Sigmoid colon (tissue), 7 donors: ENCODE data around the gene ACOT7. TPM values are rescaled to one million over a fixed set of nuclear protein-coding genes. Genes with fewer than 3 reads are reported as not detected.

Experiments used
- DNase-seq: peaks from one replicate; pipeline ENCODE4 v3.0.0-alpha.2; 2019
- H3K27ac ChIP-seq, 4 donors: fragments of 200-600 bp; sonication (generic); one replicate each; pipeline ENCODE4 v1.5.1; 2016 to 2019; ENCODE audit warnings: mild to moderate bottlenecking in 1 of 4
- H3K27me3 ChIP-seq, 3 donors: fragments of 200-600 bp; sonication (generic); one replicate each; pipeline ENCODE4 v1.5.1; 2019; ENCODE audit warnings: mild to moderate bottlenecking in 1 of 3
- H3K36me3 ChIP-seq, 4 donors: fragments of 200-600 bp; sonication (generic); one replicate each; pipeline ENCODE4 v1.5.1; 2016 to 2019
- H3K4me1 ChIP-seq, 4 donors: fragments of 200-600 bp; sonication (generic); one replicate each; pipeline ENCODE4 v1.5.1; 2017 to 2019
- H3K4me3 ChIP-seq, 4 donors: fragments of 200-600 bp; sonication (generic); one replicate each; pipeline ENCODE4 v1.5.1; 2017 to 2019; ENCODE audit warnings: mild to moderate bottlenecking in 2 of 4, moderate library complexity in 1 of 4
- H3K9me3 ChIP-seq, 4 donors: fragments of 200-600 bp in 3 of 4; sonication (generic) in 3 of 4; one replicate each; pipeline versions ENCODE4 v1.5.1 to v1.6.1; 2013 to 2019
- EP300 ChIP-seq, 4 donors: sonication (generic); formaldehyde crosslinking; IDR thresholded peaks; one replicate each; pipeline ENCODE4 v1.6.1; 2017; ENCODE audit warnings: antibody characterized with exemption in 4 of 4
- POLR2A ChIP-seq, 2 donors: fragments of 450-650 bp; IDR thresholded peaks; one replicate each; pipeline ENCODE4 v1.6.1; 2016; ENCODE audit warnings: antibody characterized with exemption in 2 of 2, mild to moderate bottlenecking in 2 of 2, moderate library complexity in 2 of 2
- POLR2AphosphoS5 ChIP-seq, 4 donors: sonication (generic); formaldehyde crosslinking; IDR thresholded peaks; one replicate each; pipeline ENCODE4 v1.6.1; 2017; ENCODE audit warnings: antibody characterized with exemption in 4 of 4
- WGBS, 2 donors: extraction: QIAGEN DNeasy Blood & Tissue Kit; methylation state at CpG; one replicate each; pipeline ENCODE4 v1.1.7; 2013; 5-methylcytosine and 5-hydroxymethylcytosine counted together
- intact Hi-C: fragments of 100-400 bp; cut with DNase I; formaldehyde crosslinking; loops from one replicate; pipeline ENCODE4 v1.15.1; 2023
- polyA plus RNA-seq, 3 donors: library from polyadenylated mRNA; stranded (reverse); fragments of 200-250 nt; gene quantifications; one replicate each; pipeline ENCODE4 v1.2.3, GENCODE V29; 2013
- total RNA-seq, 4 donors: library from RNA; depleted of rRNA; stranded (reverse); fragments of >200 nt; gene quantifications; one replicate each; pipeline ENCODE4 v1.1.0, GENCODE V29; 2016
- TF ChIP-seq, protein P1 (sequence below), 4 experiments: fragments of 450-650 bp in 3 of 4; fragments of 200-600 bp in 1 of 4; IDR thresholded peaks; one replicate each; pipeline ENCODE4 v1.5.1; 2016 to 2019; ENCODE audit warnings: antibody characterized with exemption in 4 of 4, mild to moderate bottlenecking in 3 of 4, moderate library complexity in 2 of 4
- donor health status: healthy with polysubstance abuse.
- donor health status: Bipolar disorder and iron deficiency.
- donor health status: healthy.

Gene ACOT7
- total and polyA plus RNA-seq, 7 donors: 17.9 to 81.0 (median 26.5) TPM

DNA sequence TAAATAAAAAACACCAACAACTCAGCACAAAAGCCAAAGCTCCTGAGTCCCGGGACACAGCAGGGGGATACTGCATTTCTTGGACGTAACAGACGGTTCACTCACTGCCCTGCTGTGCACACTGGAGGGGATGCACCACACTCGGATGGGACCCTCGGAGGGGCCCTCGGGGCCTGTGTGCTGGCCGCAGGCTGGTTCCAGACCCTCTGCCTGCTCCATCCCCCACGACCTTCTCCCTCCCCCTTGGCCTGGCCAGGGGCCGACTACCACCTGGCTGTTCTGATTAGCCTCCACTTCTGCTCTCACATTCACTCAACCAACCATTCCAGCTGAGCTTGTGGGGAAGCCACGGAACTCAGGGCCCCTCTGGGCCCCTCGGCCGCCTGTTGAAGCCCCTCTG lies 64.9 kb downstream of the ACOT7 start:
- Histone ChIP-seq H3K9me3 (no peaks in the 10 kb centered on the region), H3K27me3 (no peaks in the 10 kb centered on the region), H3K4me1 (peaks cover 0 to 27% (median 25%) of the 10 kb centered on the region in 4 donors), H3K27ac (peak overlapping the region in 3 of 4 donors; percentile 66 to 78 (median 71)), H3K4me3 (no peak overlapping the region), H3K36me3 (peaks cover 0 to 12% (median 0%) of the 10 kb centered on the region in 4 donors)
- no peak for TF ChIP-seq EP300 (IDR thresholded peaks at IDR 0.05)
- TF ChIP-seq POLR2A (IDR thresholded peaks at IDR 0.05): no peak
- no peak for TF ChIP-seq POLR2AphosphoS5 (IDR thresholded peaks at IDR 0.05)
- TF ChIP-seq, protein P1, sequence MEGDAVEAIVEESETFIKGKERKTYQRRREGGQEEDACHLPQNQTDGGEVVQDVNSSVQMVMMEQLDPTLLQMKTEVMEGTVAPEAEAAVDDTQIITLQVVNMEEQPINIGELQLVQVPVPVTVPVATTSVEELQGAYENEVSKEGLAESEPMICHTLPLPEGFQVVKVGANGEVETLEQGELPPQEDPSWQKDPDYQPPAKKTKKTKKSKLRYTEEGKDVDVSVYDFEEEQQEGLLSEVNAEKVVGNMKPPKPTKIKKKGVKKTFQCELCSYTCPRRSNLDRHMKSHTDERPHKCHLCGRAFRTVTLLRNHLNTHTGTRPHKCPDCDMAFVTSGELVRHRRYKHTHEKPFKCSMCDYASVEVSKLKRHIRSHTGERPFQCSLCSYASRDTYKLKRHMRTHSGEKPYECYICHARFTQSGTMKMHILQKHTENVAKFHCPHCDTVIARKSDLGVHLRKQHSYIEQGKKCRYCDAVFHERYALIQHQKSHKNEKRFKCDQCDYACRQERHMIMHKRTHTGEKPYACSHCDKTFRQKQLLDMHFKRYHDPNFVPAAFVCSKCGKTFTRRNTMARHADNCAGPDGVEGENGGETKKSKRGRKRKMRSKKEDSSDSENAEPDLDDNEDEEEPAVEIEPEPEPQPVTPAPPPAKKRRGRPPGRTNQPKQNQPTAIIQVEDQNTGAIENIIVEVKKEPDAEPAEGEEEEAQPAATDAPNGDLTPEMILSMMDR (IDR thresholded peaks at IDR 0.05): no peak
- DNase-seq: no peak
- WGBS, 2 donors: 88 to 92% methylated on average over 12 of the region's 12 CpGs
- intact Hi-C loops: loop anchor here (5.0 kb wide), 1 partner anchor 51 kb away; no protein-coding TSS in a partner anchor

DNA sequence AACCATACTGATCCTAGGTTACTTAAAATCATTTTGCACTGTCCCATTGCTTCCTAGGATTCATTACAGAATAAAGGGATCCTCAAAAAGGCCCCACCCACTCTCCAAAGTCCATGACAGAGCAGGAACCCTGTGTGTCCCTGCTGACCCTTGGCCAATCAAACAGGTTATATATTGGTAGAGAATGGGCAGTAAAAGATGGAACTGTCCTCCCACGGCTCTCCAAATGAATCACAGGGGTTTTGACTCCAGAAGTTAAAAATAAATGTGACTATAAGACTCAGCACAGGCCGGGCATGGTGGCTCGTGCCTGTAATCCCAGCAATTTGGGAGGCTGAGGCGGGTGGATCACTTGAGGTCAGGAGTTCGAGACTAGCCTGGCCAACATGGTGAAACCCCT lies 65.5 kb downstream of the ACOT7 start:
- Histone ChIP-seq H3K27ac (no peak overlapping the region), H3K27me3 (no peaks in the 10 kb centered on the region), H3K36me3 (peaks cover 0 to 12% (median 0%) of the 10 kb centered on the region in 4 donors), H3K4me1 (peaks cover 0 to 27% (median 25%) of the 10 kb centered on the region in 4 donors), H3K9me3 (no peaks in the 10 kb centered on the region), H3K4me3 (no peak overlapping the region)
- no peak for DNase-seq
- intact Hi-C loops: loop anchor here (5.0 kb wide), 1 partner anchor 51 kb away; no protein-coding TSS in a partner anchor
- TF ChIP-seq POLR2AphosphoS5 (IDR thresholded peaks at IDR 0.05): no peak
- TF ChIP-seq POLR2A (IDR thresholded peaks at IDR 0.05): no peak
- TF ChIP-seq, protein P1 (IDR thresholded peaks at IDR 0.05): no peak
- TF ChIP-seq EP300 (IDR thresholded peaks at IDR 0.05): no peak
- 81 to 88% methylated on average over 5 of the region's 5 CpGs for WGBS, 2 donors

DNA sequence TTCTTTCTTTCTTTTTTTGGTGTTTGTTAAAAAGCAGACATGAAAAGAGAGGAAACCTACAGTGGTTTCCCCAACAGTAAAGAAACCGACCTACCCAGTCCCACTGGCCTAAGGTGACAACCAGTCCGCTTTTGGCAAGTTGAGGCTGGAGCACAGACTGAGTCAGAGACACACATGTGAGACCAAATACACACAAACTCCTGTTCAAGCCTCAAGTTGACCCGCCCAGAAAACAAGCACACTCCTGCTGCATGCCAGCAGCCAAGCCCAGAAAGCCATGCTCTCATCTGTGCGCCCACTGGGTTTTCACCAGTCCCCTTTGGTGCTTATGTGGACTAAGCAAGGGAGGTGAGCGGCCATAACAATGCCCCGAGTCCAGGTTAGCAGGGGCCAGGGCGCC lies 68.1 kb downstream of the ACOT7 start:
- no peak overlapping the region for H3K27ac ChIP-seq

DNA sequence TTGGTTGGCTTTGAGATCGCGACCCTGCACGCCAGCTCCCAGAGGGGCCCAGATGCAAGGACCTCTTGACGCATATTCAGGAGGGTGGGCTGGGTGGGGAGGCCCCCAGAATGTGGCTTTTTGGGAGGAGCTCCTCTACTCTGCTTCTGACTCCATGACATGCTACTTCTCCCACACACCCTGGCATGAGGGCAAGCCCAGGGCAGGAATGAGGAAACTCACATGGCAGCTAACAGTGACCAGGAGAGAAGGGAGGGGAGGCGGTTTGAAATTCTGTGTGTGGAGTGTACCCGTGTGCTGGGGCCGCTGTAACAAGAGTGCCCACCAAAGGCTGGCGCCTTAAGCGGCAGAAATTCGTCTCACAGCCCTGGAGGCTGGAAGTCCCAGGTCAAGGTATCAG lies 71.4 kb downstream of the ACOT7 start:
- no peak for DNase-seq
- Histone ChIP-seq H3K36me3 (peaks cover 0 to 16% (median under 1%) of the 10 kb centered on the region in 4 donors), H3K27ac (no peak overlapping the region), H3K4me3 (no peak overlapping the region), H3K27me3 (no peaks in the 10 kb centered on the region), H3K9me3 (no peaks in the 10 kb centered on the region), H3K4me1 (no peaks in the 10 kb centered on the region)
- no peak for TF ChIP-seq POLR2AphosphoS5 (IDR thresholded peaks at IDR 0.05)
- 91 to 92% methylated on average over 10 of the region's 10 CpGs for WGBS, 2 donors
- intact Hi-C loops: no loop called here

More for the DNA sequence above, 68.1 kb downstream of the ACOT7 start:
- 73 to 88% methylated on average over 7 of the region's 7 CpGs for WGBS, 2 donors
- H3K9me3 ChIP-seq: no peaks in the 10 kb centered on the region
- H3K4me1 ChIP-seq: peaks cover 0 to 22% (median 21%) of the 10 kb centered on the region in 4 donors
- H3K4me3 ChIP-seq: no peak overlapping the region
- no peaks in the 10 kb centered on the region for H3K27me3 ChIP-seq
- DNase-seq: no peak
- TF ChIP-seq POLR2A (IDR thresholded peaks at IDR 0.05) (no peak), POLR2AphosphoS5 (IDR thresholded peaks at IDR 0.05) (no peak), EP300 (IDR thresholded peaks at IDR 0.05) (no peak)
- TF ChIP-seq, protein P1 (IDR thresholded peaks at IDR 0.05): no peak
- intact Hi-C loops: loop anchor here (5.0 kb wide), 1 partner anchor 48 kb away; no protein-coding TSS in a partner anchor
- H3K36me3 ChIP-seq: peaks cover 0 to 12% (median 0%) of the 10 kb centered on the region in 4 donors

DNA sequence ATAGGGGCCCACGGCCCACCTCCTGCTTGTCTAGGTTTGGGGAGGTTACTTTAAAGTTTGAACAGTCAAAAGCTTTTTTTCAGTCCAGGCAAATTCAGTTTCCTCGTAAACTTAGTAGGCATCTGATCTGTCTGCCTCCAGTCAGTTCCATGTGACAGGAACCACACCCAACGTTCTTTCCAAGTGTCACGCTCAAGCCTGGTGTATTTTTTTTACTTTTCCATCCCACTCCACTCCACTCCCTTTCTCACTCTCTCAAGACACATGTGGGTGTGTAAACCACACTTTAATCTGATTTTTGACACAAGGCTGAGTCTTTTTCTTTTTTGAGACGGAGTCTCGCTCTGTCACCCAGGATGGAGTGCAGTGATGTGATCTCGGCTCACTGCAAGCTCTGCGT lies 72.4 kb downstream of the ACOT7 start:
- Histone ChIP-seq H3K9me3 (no peaks in the 10 kb centered on the region), H3K36me3 (peaks cover 0 to 8% (median 2%) of the 10 kb centered on the region in 4 donors), H3K4me1 (no peaks in the 10 kb centered on the region), H3K4me3 (no peak overlapping the region), H3K27me3 (no peaks in the 10 kb centered on the region), H3K27ac (no peak overlapping the region)
- intact Hi-C loops: no loop called here
- no peak for DNase-seq
- TF ChIP-seq POLR2A (IDR thresholded peaks at IDR 0.05) (no peak), EP300 (IDR thresholded peaks at IDR 0.05) (no peak), POLR2AphosphoS5 (IDR thresholded peaks at IDR 0.05) (no peak)
- TF ChIP-seq, protein P1 (IDR thresholded peaks at IDR 0.05): no peak
- WGBS, 2 donors: 75 to 84% methylated on average over 8 of the region's 8 CpGs
